Parathyroid adenoma (tissue), 2 donors: ENCODE results near the gene FBXO46.

ENCODE experiments used
- H2AFZ ChIP-seq: fragments of 300-600 bp; sonication (generic); one replicate; pipeline ENCODE4 v1.7.0; 2017; ENCODE audit warnings: antibody characterized with exemption, mild to moderate bottlenecking
- H3K27ac ChIP-seq: fragments of 300-600 bp; sonication (generic); one replicate; pipeline ENCODE4 v1.7.0; 2017
- H3K27me3 ChIP-seq: fragments of 300-600 bp; sonication (generic); one replicate; pipeline ENCODE4 v1.7.0; 2017; ENCODE audit warnings: low read length; ENCODE audit not compliant: control insufficient read depth, insufficient read depth
- H3K36me3 ChIP-seq: fragments of 300-600 bp; sonication (generic); one replicate; pipeline ENCODE4 v1.7.0; 2017; ENCODE audit warnings: low read length; ENCODE audit not compliant: control insufficient read depth, insufficient read depth
- H3K4me1 ChIP-seq: fragments of 300-600 bp; sonication (generic); one replicate; pipeline ENCODE4 v1.7.0; 2017; ENCODE audit warnings: control low read depth
- H3K4me2 ChIP-seq: fragments of 300-600 bp; sonication (generic); one replicate; pipeline ENCODE4 v1.7.0; 2017; ENCODE audit warnings: low read length
- H3K4me3 ChIP-seq: fragments of 300-600 bp; sonication (generic); one replicate; pipeline ENCODE4 v1.7.0; 2017; ENCODE audit warnings: low read depth, low read length
- H3K79me2 ChIP-seq: fragments of 300-600 bp; sonication (generic); one replicate; pipeline ENCODE4 v1.7.0; 2017; ENCODE audit warnings: control low read depth
- H3K9ac ChIP-seq: fragments of 300-600 bp; sonication (generic); one replicate; pipeline ENCODE4 v1.7.0; 2017; ENCODE audit warnings: mild to moderate bottlenecking
- H3K9me3 ChIP-seq: fragments of 300-600 bp; sonication (generic); one replicate; pipeline ENCODE4 v1.7.0; 2017; ENCODE audit warnings: low read length; ENCODE audit not compliant: control insufficient read depth
- TF ChIP-seq, protein P1 (sequence below): fragments of 300-600 bp; sonication (generic); IDR thresholded peaks from one replicate; pipeline ENCODE4 v1.7.0; 2017; ENCODE audit warnings: antibody characterized with exemption, mild to moderate bottlenecking
- donor health status: primary hyperparathyroidism.

Gene FBXO46

GRCh38 chr19:45771311-45771933, 40.7 kb upstream of the FBXO46 start:
- peak overlapping the region; percentile 82 for H3K4me3 ChIP-seq
- H3K4me2 ChIP-seq: peak overlapping the region; percentile 98
- H2AFZ ChIP-seq: no peak overlapping the region
- H3K4me1 ChIP-seq: peaks cover 13% of the 10 kb centered on the region
- peak overlapping the region; percentile 90 for H3K27ac ChIP-seq
- no peaks in the 10 kb centered on the region for H3K27me3 ChIP-seq
- H3K79me2 ChIP-seq: no peaks in the 10 kb centered on the region
- H3K9ac ChIP-seq: no peak overlapping the region
- TF ChIP-seq, protein P1, sequence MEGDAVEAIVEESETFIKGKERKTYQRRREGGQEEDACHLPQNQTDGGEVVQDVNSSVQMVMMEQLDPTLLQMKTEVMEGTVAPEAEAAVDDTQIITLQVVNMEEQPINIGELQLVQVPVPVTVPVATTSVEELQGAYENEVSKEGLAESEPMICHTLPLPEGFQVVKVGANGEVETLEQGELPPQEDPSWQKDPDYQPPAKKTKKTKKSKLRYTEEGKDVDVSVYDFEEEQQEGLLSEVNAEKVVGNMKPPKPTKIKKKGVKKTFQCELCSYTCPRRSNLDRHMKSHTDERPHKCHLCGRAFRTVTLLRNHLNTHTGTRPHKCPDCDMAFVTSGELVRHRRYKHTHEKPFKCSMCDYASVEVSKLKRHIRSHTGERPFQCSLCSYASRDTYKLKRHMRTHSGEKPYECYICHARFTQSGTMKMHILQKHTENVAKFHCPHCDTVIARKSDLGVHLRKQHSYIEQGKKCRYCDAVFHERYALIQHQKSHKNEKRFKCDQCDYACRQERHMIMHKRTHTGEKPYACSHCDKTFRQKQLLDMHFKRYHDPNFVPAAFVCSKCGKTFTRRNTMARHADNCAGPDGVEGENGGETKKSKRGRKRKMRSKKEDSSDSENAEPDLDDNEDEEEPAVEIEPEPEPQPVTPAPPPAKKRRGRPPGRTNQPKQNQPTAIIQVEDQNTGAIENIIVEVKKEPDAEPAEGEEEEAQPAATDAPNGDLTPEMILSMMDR: no peak
- H3K36me3 ChIP-seq: no peaks in the 10 kb centered on the region
- no peaks in the 10 kb centered on the region for H3K9me3 ChIP-seq

DNA sequence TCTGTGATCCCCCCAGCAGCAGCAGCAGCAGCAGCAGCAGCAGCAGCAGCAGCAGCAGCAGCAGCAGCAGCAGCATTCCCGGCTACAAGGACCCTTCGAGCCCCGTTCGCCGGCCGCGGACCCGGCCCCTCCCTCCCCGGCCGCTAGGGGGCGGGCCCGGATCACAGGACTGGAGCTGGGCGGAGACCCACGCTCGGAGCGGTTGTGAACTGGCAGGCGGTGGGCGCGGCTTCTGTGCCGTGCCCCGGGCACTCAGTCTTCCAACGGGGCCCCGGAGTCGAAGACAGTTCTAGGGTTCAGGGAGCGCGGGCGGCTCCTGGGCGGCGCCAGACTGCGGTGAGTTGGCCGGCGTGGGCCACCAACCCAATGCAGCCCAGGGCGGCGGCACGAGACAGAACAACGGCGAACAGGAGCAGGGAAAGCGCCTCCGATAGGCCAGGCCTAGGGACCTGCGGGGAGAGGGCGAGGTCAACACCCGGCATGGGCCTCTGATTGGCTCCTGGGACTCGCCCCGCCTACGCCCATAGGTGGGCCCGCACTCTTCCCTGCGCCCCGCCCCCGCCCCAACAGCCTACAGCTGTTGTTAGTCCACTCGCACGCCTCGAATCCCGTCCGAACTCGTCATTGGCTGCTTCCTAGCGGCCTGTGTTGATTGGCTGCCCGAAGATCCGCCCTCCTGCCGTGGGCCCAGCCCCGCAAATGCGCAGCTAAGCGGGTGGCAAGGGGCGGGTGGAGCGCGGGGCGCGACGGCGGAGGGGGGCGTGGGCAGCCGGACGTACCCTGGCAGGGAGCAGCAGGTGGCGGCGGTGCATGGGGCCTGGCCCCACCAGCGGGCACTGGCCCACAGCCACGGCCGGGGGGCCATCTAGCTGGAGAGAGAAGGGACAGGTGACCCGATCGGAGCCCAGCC, 39.8 kb upstream of the FBXO46 start:
- Histone ChIP-seq H3K4me3 (peak overlapping the region; percentile 82), H3K4me1 (peaks cover 20% of the 10 kb centered on the region)
- TF ChIP-seq, protein P1: peak; percentile 99

DNA sequence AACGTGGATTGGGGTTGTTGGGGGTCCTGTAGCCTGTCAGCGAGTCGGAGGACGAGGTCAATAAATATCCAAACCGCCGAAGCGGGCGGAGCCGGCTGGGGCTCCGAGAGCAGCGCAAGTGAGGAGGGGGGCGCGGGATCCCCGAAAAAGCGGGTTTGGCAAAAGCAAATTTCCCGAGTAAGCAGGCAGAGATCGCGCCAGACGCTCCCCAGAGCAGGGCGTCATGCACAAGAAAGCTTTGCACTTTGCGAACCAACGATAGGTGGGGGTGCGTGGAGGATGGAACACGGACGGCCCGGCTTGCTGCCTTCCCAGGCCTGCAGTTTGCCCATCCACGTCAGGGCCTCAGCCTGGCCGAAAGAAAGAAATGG, 39.1 kb upstream of the FBXO46 start:
- Histone ChIP-seq H2AFZ (peak overlapping the region; percentile 92), H3K4me3 (peak overlapping the region; percentile 82), H3K79me2 (peaks cover 13% of the 10 kb centered on the region), H3K4me1 (peaks cover 24% of the 10 kb centered on the region), H3K27ac (peak overlapping the region; percentile 90), H3K4me2 (peak overlapping the region; percentile 98), H3K36me3 (no peaks in the 10 kb centered on the region), H3K9me3 (no peaks in the 10 kb centered on the region), H3K27me3 (no peaks in the 10 kb centered on the region), H3K9ac (no peak overlapping the region)
- TF ChIP-seq, protein P1: no peak

More for the DNA sequence above, 39.8 kb upstream of the FBXO46 start:
- peak overlapping the region; percentile 98 for H3K4me2 ChIP-seq
- no peaks in the 10 kb centered on the region for H3K36me3 ChIP-seq
- H3K9me3 ChIP-seq: no peaks in the 10 kb centered on the region
- H3K9ac ChIP-seq: no peak overlapping the region
- peaks cover 7% of the 10 kb centered on the region for H3K79me2 ChIP-seq
- peak overlapping the region; percentile 90 for H3K27ac ChIP-seq
- peak overlapping the region; percentile 92 for H2AFZ ChIP-seq
- no peaks in the 10 kb centered on the region for H3K27me3 ChIP-seq

GRCh38 chr19:45768984-45769782, 38.5 kb upstream of the FBXO46 start, which contains the start of gene SIX5:
TSS of gene SIX5 (minus strand) at chr19:45769252. CDS start at chr19:45768844, 408 bp downstream.
- H3K36me3 ChIP-seq: no peaks in the 10 kb centered on the region
- H3K27me3 ChIP-seq: no peaks in the 10 kb centered on the region
- H3K9me3 ChIP-seq: no peaks in the 10 kb centered on the region
- peak within 1 kb of the TSS; percentile 98 for H3K4me2 ChIP-seq
- peak within 1 kb of the TSS; percentile 23 for H3K9ac ChIP-seq
- H3K4me1 ChIP-seq: peaks cover 29% of the 10 kb centered on the region
- TF ChIP-seq, protein P1: no peak
- peak within 1 kb of the TSS; percentile 93 for H3K4me3 ChIP-seq
- H3K27ac ChIP-seq: peak within 1 kb of the TSS; percentile 95
- H3K79me2 ChIP-seq: peaks cover 16% of the 10 kb centered on the region
- peak within 1 kb of the TSS; percentile 92 for H2AFZ ChIP-seq
